Keratinocyte (primary cell): ENCODE data around the gene CDT1. TPM values are rescaled to one million over a fixed set of nuclear protein-coding genes. Genes with fewer than 3 reads are reported as not detected.

Source experiments
- DNase-seq: peaks from one replicate; pipeline ENCODE4 v3.0.0-alpha.2; 2011; ENCODE audit warnings: low read depth, missing footprints, low spot score
- FAIRE-seq: peaks from 2 replicates; lab custom pipeline; 2011; peaks lifted over from hg19 to GRCh38; lab: Jason Lieb, UNC
- H2AFZ ChIP-seq: 2 replicates; pipeline ENCODE4 v1.6.0; 2012; ENCODE audit warnings: low read length, control low read depth, inconsistent platforms; ENCODE audit not compliant: control insufficient read depth
- H3K27ac ChIP-seq: 2 replicates; pipeline ENCODE4 v1.5.1; 2011; ENCODE audit warnings: low read length; ENCODE audit not compliant: control insufficient read depth, insufficient read depth
- H3K27me3 ChIP-seq: 3 replicates; pipeline ENCODE4 v1.6.0; 2011; ENCODE audit warnings: low read length; ENCODE audit not compliant: control insufficient read depth, insufficient read depth; ENCODE audit errors: extremely low read depth
- H3K36me3 ChIP-seq, 2 experiments: 2 replicates in 1 of 2; 3 replicates in 1 of 2; pipeline ENCODE4 v1.5.1; 2011; ENCODE audit warnings: low read length in 2 of 2, mild to moderate bottlenecking in 1 of 2; ENCODE audit not compliant: control insufficient read depth in 2 of 2, insufficient read depth in 2 of 2; ENCODE audit errors: extremely low read depth in 1 of 2
- H3K4me1 ChIP-seq: 3 replicates; pipeline ENCODE4 v1.5.1; 2011; ENCODE audit warnings: low read length; ENCODE audit not compliant: control insufficient read depth, insufficient read depth; ENCODE audit errors: extremely low read depth
- H3K4me2 ChIP-seq: 3 replicates; pipeline ENCODE4 v1.6.0; 2011; ENCODE audit warnings: low read depth, low read length; ENCODE audit not compliant: control insufficient read depth, insufficient read depth; ENCODE audit errors: extremely low read depth
- H3K4me3 ChIP-seq, 3 experiments: fragments of 200-600 bp in 1 of 3; sonication (generic) in 1 of 3; 2 replicates in 2 of 3; 3 replicates in 1 of 3; pipeline ENCODE4 v1.5.1; 2011 to 2016; ENCODE audit warnings: low read length in 3 of 3, mild to moderate bottlenecking in 3 of 3, control low read depth in 2 of 3, inconsistent platforms in 1 of 3, low read depth in 1 of 3, mixed read lengths in 1 of 3, mixed run types in 1 of 3, moderate library complexity in 1 of 3; ENCODE audit not compliant: control insufficient read depth in 2 of 3, insufficient read depth in 2 of 3; ENCODE audit errors: extremely low read depth in 1 of 3
- H3K79me2 ChIP-seq: 2 replicates; pipeline ENCODE4 v1.6.0; 2012; ENCODE audit warnings: low read length; ENCODE audit not compliant: control insufficient read depth, insufficient read depth
- H3K9ac ChIP-seq: 3 replicates; pipeline ENCODE4 v1.6.0; 2011; ENCODE audit warnings: low read length; ENCODE audit not compliant: control insufficient read depth, insufficient read depth; ENCODE audit errors: extremely low read depth
- H3K9me1 ChIP-seq: 3 replicates; pipeline ENCODE4 v1.6.0; 2011; ENCODE audit warnings: low read length; ENCODE audit not compliant: control insufficient read depth, insufficient read depth; ENCODE audit errors: extremely low read depth
- H3K9me3 ChIP-seq: 2 replicates; pipeline ENCODE4 v1.5.1; 2012; ENCODE audit warnings: low read depth, low read length; ENCODE audit not compliant: control insufficient read depth
- H4K20me1 ChIP-seq: 3 replicates; pipeline ENCODE4 v1.6.0; 2011; ENCODE audit warnings: low read length; ENCODE audit not compliant: control insufficient read depth, insufficient read depth; ENCODE audit errors: extremely low read depth
- CTCF ChIP-seq, 3 experiments: IDR thresholded peaks in 1 of 3; conservative IDR thresholded peaks in 1 of 3; optimal IDR thresholded peaks in 1 of 3; 2 replicates in 2 of 3; 3 replicates in 1 of 3; pipeline versions ENCODE3 to v1.5.1; 2011; ENCODE audit warnings: low read length in 3 of 3, mild to moderate bottlenecking in 3 of 3, moderate library complexity in 2 of 3, control low read depth in 1 of 3, inconsistent platforms in 1 of 3; ENCODE audit not compliant: insufficient read depth in 2 of 3; ENCODE audit errors: extremely low read depth in 1 of 3
- EZH2 ChIP-seq: IDR thresholded peaks from one replicate; pipeline ENCODE4 v1.6.1; 2012; ENCODE audit warnings: inconsistent platforms, mild to moderate bottlenecking, low read length, moderate library complexity
- dilution Hi-C: fragments of 300-500 bp; cut with MboI; formaldehyde crosslinking; loops from one replicate; pipeline ENCODE4 v1.7.0; 2020; ENCODE audit warnings: low sequenced_read_pairs; ENCODE audit not compliant: extremely low pct_ligation_motif_present
- polyA plus RNA-seq, 5 experiments: library from polyadenylated mRNA; depleted of rRNA in 3 of 5; stranded (reverse) in 3 of 5; stranded (forward) in 1 of 5; unstranded in 1 of 5; fragments of >200 nt; gene quantifications; 1 replicate in 1 of 5; 2 replicates in 3 of 5; 3 replicates in 1 of 5; pipeline versions ENCODE4 v1.2.1 to v1.2.3, GENCODE V29; 2011 to 2012; ENCODE audit warnings: missing spikeins in 2 of 5, low read depth in 1 of 5, low replicate concordance in 1 of 5

Gene CDT1
- polyA plus RNA-seq, 1 donor (not counting 4 experiments of a cell fraction or from before 2014, with no cell fraction given): 2.0 TPM

- H3K36me3 ChIP-seq: peaks cover 24 to 27% of the 10 kb centered on the region in 2 experiments
- peaks cover 30% of the 10 kb centered on the region for H3K4me1 ChIP-seq
- no peak overlapping the region for H3K9ac ChIP-seq
- no peak overlapping the region for H3K4me2 ChIP-seq
- no peak overlapping the region for H3K4me3 ChIP-seq
- no peak for DNase-seq
- dilution Hi-C loops: loop anchor here (25.0 kb wide), 1 partner anchor 97 kb away; the partner anchor contains the start of genes CYBA and MVD
- H3K27ac ChIP-seq: no peak overlapping the region
- H3K27me3 ChIP-seq: no peaks in the 10 kb centered on the region
- peaks cover 86% of the 10 kb centered on the region for H3K79me2 ChIP-seq
- no peak for FAIRE-seq
- TF ChIP-seq CTCF (optimal IDR thresholded peaks at IDR 0.05 in 1 of 3, IDR thresholded peaks at IDR 0.05 in 1 of 3, conservative IDR thresholded peaks at IDR 0.05 in 1 of 3; ENCODE audit: extremely low read depth in 1 of 3, insufficient read depth in 2 of 3, low read length in 3 of 3): no peak
- no peak for TF ChIP-seq EZH2
- H2AFZ ChIP-seq: no peak overlapping the region
- no peaks in the 10 kb centered on the region for H3K9me1 ChIP-seq
- no peaks in the 10 kb centered on the region for H3K9me3 ChIP-seq
- peaks cover 31% of the 10 kb centered on the region for H4K20me1 ChIP-seq
Measured at GRCh38 chr16:88759245-88759975, 44.2 kb upstream of the CDT1 start.

- no peak overlapping the region for H3K4me2 ChIP-seq
- no peak overlapping the region for H3K27ac ChIP-seq
- TF ChIP-seq EZH2: no peak
- no peak for TF ChIP-seq CTCF (optimal IDR thresholded peaks at IDR 0.05 in 1 of 3, IDR thresholded peaks at IDR 0.05 in 1 of 3, conservative IDR thresholded peaks at IDR 0.05 in 1 of 3; ENCODE audit: extremely low read depth in 1 of 3, insufficient read depth in 2 of 3, low read length in 3 of 3)
- H3K9me1 ChIP-seq: peaks cover 2% of the 10 kb centered on the region
- H3K9me3 ChIP-seq: no peaks in the 10 kb centered on the region
- dilution Hi-C loops: loop anchor here (25.0 kb wide), 1 partner anchor 98 kb away; the partner anchor contains the start of genes CYBA and MVD
- no peak overlapping the region for H3K9ac ChIP-seq
- DNase-seq (no peak), FAIRE-seq (no peak)
- peaks cover 85% of the 10 kb centered on the region for H3K79me2 ChIP-seq
- H3K4me1 ChIP-seq: peaks cover 28% of the 10 kb centered on the region
- H3K4me3 ChIP-seq: no peak overlapping the region
- no peaks in the 10 kb centered on the region for H3K27me3 ChIP-seq
- peaks cover 35% of the 10 kb centered on the region for H4K20me1 ChIP-seq
- H3K36me3 ChIP-seq: peaks cover 26 to 27% of the 10 kb centered on the region in 2 experiments
- H2AFZ ChIP-seq: no peak overlapping the region
Measured at GRCh38 chr16:88759976-88760350, 43.6 kb upstream of the CDT1 start.
